Trophoblast cell (in vitro differentiated cells and primary cell): ENCODE data around the gene PRPF31.

Source experiments
- DNase-seq, 2 donors: peaks; one replicate each; pipeline ENCODE4 v3.0.0-alpha.2; 2016
- H2AFZ ChIP-seq: 2 replicates; pipeline ENCODE4 v1.6.1; 2013; ENCODE audit warnings: low read length, moderate library complexity, mild to moderate bottlenecking; ENCODE audit not compliant: insufficient read depth, poor library complexity
- H2AK5ac ChIP-seq: 2 replicates; pipeline ENCODE4 v1.6.1; 2013; ENCODE audit warnings: mild to moderate bottlenecking, low read length
- H2BK120ac ChIP-seq: 2 replicates; pipeline ENCODE4 v1.6.1; 2013; ENCODE audit warnings: low read length, mild to moderate bottlenecking, moderate library complexity; ENCODE audit not compliant: insufficient read depth, poor library complexity
- H2BK12ac ChIP-seq: 2 replicates; pipeline ENCODE4 v1.6.1; 2013; ENCODE audit warnings: mild to moderate bottlenecking, low read length, moderate library complexity
- H2BK5ac ChIP-seq: 2 replicates; pipeline ENCODE4 v1.6.1; 2013; ENCODE audit warnings: low read length, low read depth, moderate library complexity, mild to moderate bottlenecking; ENCODE audit not compliant: poor library complexity
- H3K14ac ChIP-seq: 2 replicates; pipeline ENCODE4 v1.6.1; 2013; ENCODE audit warnings: mild to moderate bottlenecking, low read length
- H3K18ac ChIP-seq: 2 replicates; pipeline ENCODE4 v1.6.1; 2013; ENCODE audit warnings: mild to moderate bottlenecking, low read length
- H3K23ac ChIP-seq: 2 replicates; pipeline ENCODE4 v1.6.1; 2013; ENCODE audit warnings: low read length
- H3K27ac ChIP-seq: 2 replicates; pipeline ENCODE4 v1.5.1; 2013; ENCODE audit warnings: low read depth, mild to moderate bottlenecking, inconsistent platforms, low read length, moderate library complexity
- H3K27me3 ChIP-seq: 2 replicates; pipeline ENCODE4 v1.6.1; 2013; ENCODE audit warnings: inconsistent platforms, mild to moderate bottlenecking, low read length, moderate library complexity; ENCODE audit not compliant: insufficient read depth
- H3K36me3 ChIP-seq, 2 experiments: 1 replicate in 1 of 2; 2 replicates in 1 of 2; pipeline ENCODE4 v1.6.1; 2013; ENCODE audit warnings: low read length in 2 of 2, mild to moderate bottlenecking in 2 of 2, moderate library complexity in 1 of 2; ENCODE audit not compliant: insufficient read depth in 2 of 2, control insufficient read depth in 1 of 2
- H3K4ac ChIP-seq: 2 replicates; pipeline ENCODE4 v1.6.1; 2013; ENCODE audit warnings: low read depth, mild to moderate bottlenecking, low read length, moderate library complexity
- H3K4me1 ChIP-seq, 2 experiments: 1 replicate in 1 of 2; 2 replicates in 1 of 2; pipeline ENCODE4 v1.6.1; 2013; ENCODE audit warnings: low read length in 2 of 2, mild to moderate bottlenecking in 2 of 2, moderate library complexity in 1 of 2; ENCODE audit not compliant: insufficient read depth in 2 of 2, control insufficient read depth in 1 of 2
- H3K4me2 ChIP-seq: 2 replicates; pipeline ENCODE4 v1.6.1; 2013; ENCODE audit warnings: inconsistent platforms, mild to moderate bottlenecking, low read length, moderate library complexity
- H3K4me3 ChIP-seq: 2 replicates; pipeline ENCODE4 v1.5.1; 2013; ENCODE audit warnings: mild to moderate bottlenecking, low read depth, low read length, inconsistent platforms
- H3K79me1 ChIP-seq: one replicate; pipeline ENCODE4 v1.6.1; 2013; ENCODE audit warnings: low read length
- H3K79me2 ChIP-seq: 2 replicates; pipeline ENCODE4 v1.6.1; 2013; ENCODE audit warnings: low read length, mild to moderate bottlenecking; ENCODE audit not compliant: control insufficient read depth, insufficient read depth, poor library complexity
- H3K9ac ChIP-seq: 2 replicates; pipeline ENCODE4 v1.6.1; 2013; ENCODE audit warnings: mild to moderate bottlenecking, low read length
- H3K9me3 ChIP-seq: 2 replicates; pipeline ENCODE4 v1.6.1; 2013; ENCODE audit warnings: low read depth, mild to moderate bottlenecking, control low read depth, inconsistent platforms, low read length; ENCODE audit not compliant: insufficient read depth
- H4K12ac ChIP-seq: 2 replicates; pipeline ENCODE4 v1.6.1; 2013; ENCODE audit warnings: low read depth, mild to moderate bottlenecking, low read length, moderate library complexity
- H4K8ac ChIP-seq: 2 replicates; pipeline ENCODE4 v1.6.1; 2013; ENCODE audit warnings: low read depth, mild to moderate bottlenecking, low read length, moderate library complexity
- H4K91ac ChIP-seq: one replicate; pipeline ENCODE4 v1.6.1; 2013; ENCODE audit warnings: low read depth, mild to moderate bottlenecking, low read length, moderate library complexity
- WGBS: extraction: QIAGEN DNeasy Blood & Tissue Kit; methylation state at CpG from one replicate; pipeline ENCODE4 v1.1.7; 2013; ENCODE audit warnings: missing lambda C conversion rate; ENCODE audit not compliant: insufficient read length, insufficient coverage; ENCODE audit errors: extremely low coverage; 5-methylcytosine and 5-hydroxymethylcytosine counted together

The PRPF31 gene

DNA sequence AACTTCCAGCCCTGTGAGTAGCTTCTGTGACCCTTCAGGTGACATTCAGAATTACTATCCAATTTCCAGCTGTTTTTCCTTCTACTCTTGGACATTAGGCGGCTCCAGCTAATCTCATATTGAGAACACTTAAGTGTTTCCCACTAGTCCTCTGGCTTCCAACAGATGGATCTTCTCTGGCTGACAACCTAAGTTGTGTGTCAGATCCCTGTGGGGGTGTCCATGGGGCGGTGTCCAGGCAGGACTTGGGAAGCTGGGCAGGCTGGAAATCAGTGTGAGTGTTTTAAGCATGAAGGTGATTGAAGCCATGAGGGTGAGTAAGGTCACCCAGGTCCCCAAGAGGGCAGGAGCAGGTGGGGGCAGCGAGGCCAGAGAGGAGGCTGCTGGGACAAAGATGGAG, 32.1 kb downstream of the PRPF31 start:
- Histone ChIP-seq H3K4me1 (no peaks in the 10 kb centered on the region), H3K4ac (no peak overlapping the region), H2BK120ac (no peak overlapping the region), H3K79me2 (no peaks in the 10 kb centered on the region), H4K12ac (no peak overlapping the region), H3K4me3 (no peak overlapping the region), H3K18ac (no peak overlapping the region), H3K23ac (no peak overlapping the region), H3K14ac (no peak overlapping the region), H3K27ac (no peak overlapping the region), H3K9me3 (peaks cover 1% of the 10 kb centered on the region), H3K4me2 (no peak overlapping the region), H2BK12ac (no peak overlapping the region), H2AK5ac (no peak overlapping the region), H3K79me1 (no peaks in the 10 kb centered on the region), H3K9ac (no peak overlapping the region), H3K36me3 (peaks cover 96 to 98% of the 10 kb centered on the region in 2 experiments), H2BK5ac (no peak overlapping the region), H4K8ac (no peak overlapping the region), H3K27me3 (no peaks in the 10 kb centered on the region), H2AFZ (no peak overlapping the region), H4K91ac (no peak overlapping the region)
- DNase-seq = no peak
- no CpG with 5 or more reads among the region's 3 CpGs for WGBS

GRCh38 chr19:54148158-54148557, 32.6 kb downstream of the PRPF31 start:
- H2BK120ac ChIP-seq = no peak overlapping the region
- no peak overlapping the region for H3K27ac ChIP-seq
- H2AK5ac ChIP-seq = no peak overlapping the region
- no CpG with 5 or more reads among the region's 19 CpGs for WGBS
- no peak overlapping the region for H3K4ac ChIP-seq
- H4K8ac ChIP-seq = no peak overlapping the region
- no peak overlapping the region for H3K23ac ChIP-seq
- no peak overlapping the region for H2BK12ac ChIP-seq
- H3K9ac ChIP-seq = no peak overlapping the region
- H4K12ac ChIP-seq = no peak overlapping the region
- H2BK5ac ChIP-seq = no peak overlapping the region
- no peaks in the 10 kb centered on the region for H3K4me1 ChIP-seq
- H3K4me2 ChIP-seq = no peak overlapping the region
- no peaks in the 10 kb centered on the region for H3K27me3 ChIP-seq
- no peak overlapping the region for H3K18ac ChIP-seq
- H4K91ac ChIP-seq = no peak overlapping the region
- H3K4me3 ChIP-seq = no peak overlapping the region
- H3K79me1 ChIP-seq = no peaks in the 10 kb centered on the region
- no peak overlapping the region for H3K14ac ChIP-seq
- no peak overlapping the region for H2AFZ ChIP-seq
- peaks cover 1% of the 10 kb centered on the region for H3K9me3 ChIP-seq
- H3K79me2 ChIP-seq = no peaks in the 10 kb centered on the region
- no peak for DNase-seq
- H3K36me3 ChIP-seq = peaks cover 96 to 98% of the 10 kb centered on the region in 2 experiments

DNA sequence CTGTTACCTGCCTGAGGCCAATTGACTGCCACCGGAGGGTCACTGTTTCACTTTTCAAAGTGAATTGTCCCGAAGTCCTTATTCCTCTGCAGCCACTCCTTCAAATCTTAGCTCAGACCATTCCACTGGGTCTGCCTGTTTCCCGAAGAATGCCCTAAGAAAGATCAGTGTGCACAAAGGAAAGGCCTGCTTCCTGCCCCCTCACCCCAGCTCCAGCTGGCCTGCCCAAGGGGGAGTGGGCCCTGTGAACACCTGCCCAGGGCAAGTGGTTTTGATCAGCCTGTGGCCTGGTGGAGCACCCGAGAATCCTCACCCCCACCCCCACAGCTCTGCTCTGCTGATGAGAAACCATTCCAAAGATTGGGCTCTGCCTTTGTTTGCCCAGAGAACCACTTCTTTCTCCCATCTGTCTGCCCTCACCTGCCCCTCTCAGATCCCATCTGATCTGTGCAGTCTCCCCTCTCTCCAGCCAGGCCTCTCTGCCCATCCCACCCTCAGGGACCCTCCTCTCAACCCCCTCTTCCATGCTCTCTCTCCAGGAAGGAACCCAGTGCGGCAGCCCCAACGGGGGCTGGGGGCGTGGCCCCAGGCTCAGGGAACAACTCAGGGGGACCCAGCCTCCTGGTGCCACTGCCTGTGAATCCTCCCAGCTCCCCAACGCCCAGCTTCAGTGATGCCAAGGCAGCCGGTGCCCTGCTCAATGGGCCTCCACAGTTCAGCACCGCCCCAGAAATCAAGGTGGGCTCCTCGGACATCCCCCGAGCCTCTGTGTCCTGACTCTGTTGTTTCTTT, 33.7 kb downstream of the PRPF31 start:
- Histone ChIP-seq H2AFZ (no peak overlapping the region), H3K36me3 (peaks cover 96 to 98% of the 10 kb centered on the region in 2 experiments), H2BK120ac (no peak overlapping the region), H4K91ac (no peak overlapping the region), H3K4me3 (no peak overlapping the region), H3K27me3 (no peaks in the 10 kb centered on the region), H2AK5ac (no peak overlapping the region), H2BK12ac (no peak overlapping the region), H3K79me1 (no peaks in the 10 kb centered on the region), H3K18ac (no peak overlapping the region), H3K27ac (no peak overlapping the region), H3K14ac (no peak overlapping the region), H3K4ac (no peak overlapping the region), H3K9me3 (peaks cover 1% of the 10 kb centered on the region), H4K12ac (no peak overlapping the region), H3K9ac (no peak overlapping the region), H3K4me1 (no peaks in the 10 kb centered on the region), H4K8ac (no peak overlapping the region), H2BK5ac (no peak overlapping the region), H3K23ac (no peak overlapping the region), H3K79me2 (no peaks in the 10 kb centered on the region), H3K4me2 (no peak overlapping the region)
- WGBS = no CpG with 5 or more reads among the region's 12 CpGs
- no peak for DNase-seq

DNA sequence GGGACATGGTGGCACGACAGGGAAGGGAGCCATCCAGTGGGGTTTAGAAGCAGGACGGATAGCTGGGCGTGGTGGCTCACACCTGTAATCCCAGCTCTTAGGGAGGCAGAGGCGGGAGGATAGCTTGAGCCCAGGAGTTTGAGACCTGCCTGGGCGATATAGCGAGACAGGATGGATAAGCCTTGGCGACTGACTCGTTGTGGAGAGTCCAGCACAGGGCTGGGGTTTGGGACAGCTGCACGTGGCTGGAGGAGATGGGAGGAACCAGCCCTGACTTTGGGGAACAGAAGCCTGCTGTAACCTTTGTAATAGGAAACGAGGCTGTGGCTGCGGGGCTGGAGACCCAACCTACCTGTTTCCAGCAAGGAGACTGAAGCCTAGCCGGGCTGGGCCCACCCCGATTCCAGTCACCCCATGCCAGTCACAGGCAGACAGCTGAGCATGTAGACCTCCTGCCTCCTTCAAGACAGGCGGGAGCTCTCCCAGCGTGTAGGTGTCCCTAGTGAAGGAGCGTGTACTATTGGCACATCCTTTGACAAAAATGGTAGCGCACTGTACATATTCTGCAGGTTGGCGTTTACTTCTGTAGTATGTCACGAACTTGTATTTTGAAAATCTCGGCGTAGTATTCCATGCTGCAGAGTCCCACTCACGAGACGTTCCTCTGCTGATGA, 35.9 kb downstream of the PRPF31 start:
- H2AK5ac ChIP-seq = no peak overlapping the region
- H3K4me3 ChIP-seq = no peak overlapping the region
- WGBS = no CpG with 5 or more reads among the region's 23 CpGs
- H2BK5ac ChIP-seq = no peak overlapping the region
- H3K36me3 ChIP-seq = peaks cover 91 to 96% of the 10 kb centered on the region in 2 experiments
- peaks cover 1% of the 10 kb centered on the region for H3K9me3 ChIP-seq
- H3K14ac ChIP-seq = no peak overlapping the region
- H3K4me2 ChIP-seq = no peak overlapping the region
- H2AFZ ChIP-seq = no peak overlapping the region
- no peak for DNase-seq
- H3K27me3 ChIP-seq = no peaks in the 10 kb centered on the region
- H3K23ac ChIP-seq = no peak overlapping the region
- no peak overlapping the region for H2BK120ac ChIP-seq
- H4K8ac ChIP-seq = no peak overlapping the region
- no peak overlapping the region for H3K27ac ChIP-seq
- no peak overlapping the region for H2BK12ac ChIP-seq
- H3K18ac ChIP-seq = no peak overlapping the region
- no peak overlapping the region for H4K91ac ChIP-seq
- H3K4ac ChIP-seq = no peak overlapping the region
- no peaks in the 10 kb centered on the region for H3K79me2 ChIP-seq
- no peak overlapping the region for H4K12ac ChIP-seq
- H3K79me1 ChIP-seq = no peaks in the 10 kb centered on the region
- no peaks in the 10 kb centered on the region for H3K4me1 ChIP-seq
- no peak overlapping the region for H3K9ac ChIP-seq
